ENCODE measurements around the gene ACMSD.

GRCh38 chr2:134918526-134919340, 80.3 kb downstream of the ACMSD start, which contains the start of gene CCNT2:
- no peak for TF ChIP-seq EZH2phosphoT487 (IDR thresholded peaks at IDR 0.05; ENCODE audit: low read length)
- no peak for TF ChIP-seq CTCF (IDR thresholded peaks at IDR 0.05; ENCODE audit: low read length)
